PC-3 (cell line): ENCODE data around the gene PTPRF. TPM values are rescaled to one million over a fixed set of nuclear protein-coding genes. Genes with fewer than 3 reads are reported as not detected.
A peak's percentile ranks its signal among the peaks of the same experiment; 100 is the strongest.
"Not testable (repeated sequence)": the region's sequence is repeated elsewhere in the genome, so short reads cannot be mapped to it uniquely, and the experiment has no call there.

Experiments used
- ATAC-seq: fragments of 200-7000 bp; cut with Tn5 transposase; 2 replicates; pipeline ENCODE4 v1.9.1; 2020; ENCODE audit warnings: mild to moderate bottlenecking, moderate library complexity
- BruUV-seq: library from RNA; stranded (reverse); fragments of 400-500 nt; replicated peaks from 2 replicates; lab custom pipeline; 2021; lab: Mats Ljungman, UMichigan
- CTCF ChIA-PET: fragments of 300-600 bp; sonication (Branson Sonifier 250); formaldehyde crosslinking; loops from one replicate; lab custom pipeline; 2022; ENCODE audit warnings: antibody characterized with exemption; lab: Charles Lee
- POLR2A ChIA-PET: fragments of 300-600 bp; sonication (Branson Sonifier 250); formaldehyde crosslinking; loops from one replicate; lab custom pipeline; 2022; ENCODE audit warnings: antibody characterized with exemption; ENCODE audit not compliant: unreplicated experiment; lab: Charles Lee
- DNase-seq: peaks from one replicate; pipeline ENCODE4 v3.0.0-alpha.2; 2015
- H2AFZ ChIP-seq: fragments of 300-600 bp; sonication (generic); 2 replicates; pipeline ENCODE4 v1.6.0; 2016; ENCODE audit warnings: antibody characterized with exemption, low read length
- H3F3A ChIP-seq: fragments of 300-600 bp; sonication (generic); one replicate; pipeline ENCODE4 v1.6.0; 2017; ENCODE audit warnings: antibody characterized with exemption, low read length, control low read depth, mild to moderate bottlenecking; ENCODE audit not compliant: unreplicated experiment
- H3K27ac ChIP-seq: fragments of 300-600 bp; sonication (generic); 2 replicates; pipeline ENCODE4 v1.5.1; 2016; ENCODE audit warnings: mild to moderate bottlenecking, low read length
- H3K27me3 ChIP-seq: fragments of 300-600 bp; sonication (generic); 2 replicates; pipeline ENCODE4 v1.6.1; 2016; ENCODE audit warnings: low read length, mixed read lengths
- H3K36me3 ChIP-seq: fragments of 300-600 bp; sonication (generic); 2 replicates; pipeline ENCODE4 v1.6.1; 2016; ENCODE audit warnings: low read depth, mixed run types, low read length, mixed read lengths
- H3K4me1 ChIP-seq: fragments of 300-600 bp; sonication (generic); 2 replicates; pipeline ENCODE4 v1.5.1; 2016; ENCODE audit warnings: low read length; ENCODE audit not compliant: insufficient read depth
- H3K4me2 ChIP-seq: fragments of 300-600 bp; sonication (generic); 2 replicates; pipeline ENCODE4 v1.6.0; 2016; ENCODE audit warnings: low read length
- H3K4me3 ChIP-seq: fragments of 300-600 bp; sonication (generic); 2 replicates; pipeline ENCODE4 v1.5.1; 2016; ENCODE audit warnings: mild to moderate bottlenecking, low read length, mixed read lengths
- H3K79me2 ChIP-seq: fragments of 300-600 bp; sonication (generic); 2 replicates; pipeline ENCODE4 v1.6.1; 2017; ENCODE audit warnings: low read length, mixed read lengths
- H3K9ac ChIP-seq: fragments of 300-600 bp; sonication (generic); 2 replicates; pipeline ENCODE4 v1.6.0; 2016; ENCODE audit warnings: mild to moderate bottlenecking, low read length
- H3K9me2 ChIP-seq: fragments of 300-600 bp; sonication (generic); replicated peaks from 2 replicates; pipeline ENCODE4 v1.6.1; 2016; ENCODE audit warnings: mixed run types, low read length, mixed read lengths
- H3K9me3 ChIP-seq: fragments of 300-600 bp; sonication (generic); 2 replicates; pipeline ENCODE4 v1.6.1; 2016; ENCODE audit warnings: low read length, mixed read lengths
- H4K20me1 ChIP-seq: fragments of 300-600 bp; sonication (generic); 2 replicates; pipeline ENCODE4 v1.6.1; 2016; ENCODE audit warnings: low read length, mixed read lengths
- EZH2 ChIP-seq: fragments of 300-600 bp; sonication (generic); IDR thresholded peaks from one replicate; pipeline ENCODE4 v1.6.1; 2017; ENCODE audit warnings: antibody characterized with exemption, mild to moderate bottlenecking, low read length; ENCODE audit not compliant: unreplicated experiment
- EZH2phosphoT487 ChIP-seq: fragments of 300-600 bp; sonication (generic); IDR thresholded peaks from 2 replicates; pipeline ENCODE4 v1.6.1; 2018; ENCODE audit warnings: mild to moderate bottlenecking, antibody characterized with exemption, low read length, borderline replicate concordance
- intact Hi-C: fragments of 100-400 bp; cut with micrococcal nuclease; formaldehyde crosslinking; loops from 2 replicates; pipeline ENCODE4 v1.9.0; 2023
- total RNA-seq: library from RNA; depleted of rRNA; stranded (reverse); fragments of >200 nt; gene quantifications from 2 replicates; pipeline ENCODE4 v1.2.3, GENCODE V29; 2014
- TF ChIP-seq, protein P1 (sequence below): fragments of 300-600 bp; sonication (generic); conservative IDR thresholded peaks from 2 replicates; pipeline ENCODE4 v1.5.1; 2017; ENCODE audit warnings: antibody characterized with exemption, low read depth, mild to moderate bottlenecking, low read length

Gene PTPRF
- total RNA-seq, 1 experiment from 2014 or later: 67.4 TPM

DNA sequence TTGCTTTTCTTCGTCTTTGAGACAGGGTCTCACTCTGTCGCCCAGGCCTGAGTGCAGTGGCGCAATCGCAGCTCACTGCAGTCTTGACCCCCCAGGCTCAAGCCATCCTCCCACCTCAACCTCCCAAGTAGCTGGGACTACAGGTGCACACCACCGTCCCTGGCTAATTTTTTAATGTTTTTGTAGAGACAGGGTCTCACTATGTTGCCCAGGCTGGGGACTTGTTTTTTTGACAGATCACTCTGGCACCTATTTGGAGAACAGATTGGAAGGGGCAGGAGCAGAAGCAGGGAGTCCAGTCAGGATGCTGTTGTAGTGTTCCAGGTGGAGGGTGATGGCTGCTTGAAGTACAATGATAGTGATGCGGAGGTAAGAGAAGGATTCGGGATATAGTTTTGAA, 106.6 kb downstream of the PTPRF start:
- ATAC-seq (no peak), DNase-seq (no peak)
- TF ChIP-seq, protein P1, sequence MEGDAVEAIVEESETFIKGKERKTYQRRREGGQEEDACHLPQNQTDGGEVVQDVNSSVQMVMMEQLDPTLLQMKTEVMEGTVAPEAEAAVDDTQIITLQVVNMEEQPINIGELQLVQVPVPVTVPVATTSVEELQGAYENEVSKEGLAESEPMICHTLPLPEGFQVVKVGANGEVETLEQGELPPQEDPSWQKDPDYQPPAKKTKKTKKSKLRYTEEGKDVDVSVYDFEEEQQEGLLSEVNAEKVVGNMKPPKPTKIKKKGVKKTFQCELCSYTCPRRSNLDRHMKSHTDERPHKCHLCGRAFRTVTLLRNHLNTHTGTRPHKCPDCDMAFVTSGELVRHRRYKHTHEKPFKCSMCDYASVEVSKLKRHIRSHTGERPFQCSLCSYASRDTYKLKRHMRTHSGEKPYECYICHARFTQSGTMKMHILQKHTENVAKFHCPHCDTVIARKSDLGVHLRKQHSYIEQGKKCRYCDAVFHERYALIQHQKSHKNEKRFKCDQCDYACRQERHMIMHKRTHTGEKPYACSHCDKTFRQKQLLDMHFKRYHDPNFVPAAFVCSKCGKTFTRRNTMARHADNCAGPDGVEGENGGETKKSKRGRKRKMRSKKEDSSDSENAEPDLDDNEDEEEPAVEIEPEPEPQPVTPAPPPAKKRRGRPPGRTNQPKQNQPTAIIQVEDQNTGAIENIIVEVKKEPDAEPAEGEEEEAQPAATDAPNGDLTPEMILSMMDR: no peak
- no peak for TF ChIP-seq EZH2phosphoT487
- no peak for TF ChIP-seq EZH2
- no peaks in the 10 kb centered on the region for H3K27me3 ChIP-seq
- intact Hi-C loops: no loop called here
- ChIA-PET CTCF (no interaction called here), POLR2A (no interaction called here)
- H3F3A ChIP-seq: no peaks in the 10 kb centered on the region
- no peak overlapping the region for H2AFZ ChIP-seq
- no peaks in the 10 kb centered on the region for H3K36me3 ChIP-seq
- H3K9me2 ChIP-seq: no peaks in the 10 kb centered on the region
- no peaks in the 10 kb centered on the region for H3K79me2 ChIP-seq
- no peak overlapping the region for H3K4me3 ChIP-seq
- H3K4me1 ChIP-seq: peaks cover 8% of the 10 kb centered on the region
- H3K9me3 ChIP-seq: no peaks in the 10 kb centered on the region
- H3K9ac ChIP-seq: no peak overlapping the region
- no peak overlapping the region for H3K27ac ChIP-seq
- no peaks in the 10 kb centered on the region for H4K20me1 ChIP-seq
- BruUV-seq: no TSS peak
- no peak overlapping the region for H3K4me2 ChIP-seq

GRCh38 chr1:43638381-43638780, 107.7 kb downstream of the PTPRF start:
- POLR2A ChIA-PET, H3K36me3 ChIP-seq, H3K4me2 ChIP-seq, ATAC-seq, H3K27me3 ChIP-seq, intact Hi-C loops, BruUV-seq, H3K9ac ChIP-seq, H3K79me2 ChIP-seq, H3K9me2 ChIP-seq, H4K20me1 ChIP-seq, DNase-seq, H3F3A ChIP-seq, H3K4me1 ChIP-seq, CTCF ChIA-PET, H3K4me3 ChIP-seq, H3K9me3 ChIP-seq, H3K27ac ChIP-seq, H2AFZ ChIP-seq: not testable (repeated sequence)

DNA sequence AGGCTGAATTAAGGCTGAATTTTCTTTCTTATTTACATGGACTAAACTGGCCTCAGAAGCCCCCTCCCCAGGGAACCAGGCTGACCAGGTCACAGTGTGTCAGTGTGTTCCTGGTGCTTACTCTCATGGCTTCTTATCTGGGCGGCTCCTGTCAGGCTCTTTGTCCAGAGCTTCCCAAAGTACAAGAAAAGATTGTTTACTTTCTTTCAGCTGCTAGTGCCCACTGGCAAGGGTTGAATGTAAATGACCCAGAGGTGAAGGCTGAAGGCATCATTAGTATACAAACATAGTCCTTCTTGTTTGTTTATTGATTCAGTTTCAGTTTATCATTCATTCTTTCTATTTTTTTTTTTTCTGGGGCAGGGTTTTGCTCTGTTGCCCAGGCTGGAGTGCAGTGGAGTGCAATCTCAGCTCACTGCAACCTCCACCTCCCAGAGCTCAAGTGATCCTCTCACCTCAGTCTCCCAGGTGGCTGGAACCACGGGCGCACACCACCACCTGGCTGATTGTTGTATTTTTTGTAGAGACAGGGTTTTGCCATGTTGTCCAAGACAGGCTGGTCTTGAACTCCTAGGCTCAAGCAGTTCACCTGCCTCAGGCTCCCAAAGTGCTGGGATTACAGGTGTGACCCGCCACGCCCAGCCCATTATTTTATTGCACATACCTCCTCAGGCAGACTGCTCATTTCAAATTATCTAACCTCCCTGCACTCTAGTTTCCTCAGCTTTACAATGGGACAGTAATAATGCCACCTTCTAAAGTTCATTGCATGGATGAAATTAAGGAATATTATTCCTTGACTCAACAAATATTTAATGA, 109.5 kb downstream of the PTPRF start:
- no peaks in the 10 kb centered on the region for H3K36me3 ChIP-seq
- no peak overlapping the region for H3K9ac ChIP-seq
- CTCF ChIA-PET: interaction anchor here (0.6 kb wide), 1 partner anchor 148 kb away, joined by 3 read pairs; no protein-coding TSS in a partner anchor
- intact Hi-C loops: loop anchor here (1.0 kb wide), 1 partner anchor 111 kb away; no protein-coding TSS in a partner anchor
- BruUV-seq: no TSS peak
- no peaks in the 10 kb centered on the region for H3K9me2 ChIP-seq
- ATAC-seq (no peak), DNase-seq (peak; percentile 38)
- H2AFZ ChIP-seq: no peak overlapping the region
- POLR2A ChIA-PET: no interaction called here
- no peak for TF ChIP-seq EZH2
- TF ChIP-seq, protein P1: no peak; the same call in 1 of the 2 replicates
- TF ChIP-seq EZH2phosphoT487: no peak
- no peaks in the 10 kb centered on the region for H3K27me3 ChIP-seq
- H3K9me3 ChIP-seq: no peaks in the 10 kb centered on the region
- H3K4me1 ChIP-seq: peaks cover 19% of the 10 kb centered on the region
- H4K20me1 ChIP-seq: no peaks in the 10 kb centered on the region
- no peak overlapping the region for H3K27ac ChIP-seq
- no peaks in the 10 kb centered on the region for H3K79me2 ChIP-seq
- H3F3A ChIP-seq: no peaks in the 10 kb centered on the region
- H3K4me2 ChIP-seq: no peak overlapping the region
- no peak overlapping the region for H3K4me3 ChIP-seq
